ENCODE data around the gene TWIST2. TPM values are rescaled to one million over a fixed set of nuclear protein-coding genes. Genes with fewer than 3 reads are reported as not detected.

TWIST2 gene
- polyA plus RNA-seq, 1 donor from 2014 or later = not detected

DNA sequence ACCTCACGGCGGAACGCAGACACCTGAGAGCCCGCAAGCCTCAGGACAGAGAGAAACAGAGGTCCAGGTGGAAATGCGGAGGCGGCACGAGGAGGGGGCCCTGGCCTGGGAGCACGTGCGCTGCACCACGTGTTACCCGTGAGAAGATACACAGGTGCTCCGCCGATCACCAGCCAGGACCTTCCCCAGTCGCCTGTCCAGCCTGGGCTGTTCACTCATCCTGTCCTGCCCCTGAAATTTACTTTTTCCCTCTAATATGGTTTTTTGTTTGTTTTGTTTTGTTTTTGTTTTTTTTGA is 44.3 kb downstream of the TWIST2 start:
- no peak overlapping the region for H3K4me3 ChIP-seq (ENCODE audit: low read length)

DNA sequence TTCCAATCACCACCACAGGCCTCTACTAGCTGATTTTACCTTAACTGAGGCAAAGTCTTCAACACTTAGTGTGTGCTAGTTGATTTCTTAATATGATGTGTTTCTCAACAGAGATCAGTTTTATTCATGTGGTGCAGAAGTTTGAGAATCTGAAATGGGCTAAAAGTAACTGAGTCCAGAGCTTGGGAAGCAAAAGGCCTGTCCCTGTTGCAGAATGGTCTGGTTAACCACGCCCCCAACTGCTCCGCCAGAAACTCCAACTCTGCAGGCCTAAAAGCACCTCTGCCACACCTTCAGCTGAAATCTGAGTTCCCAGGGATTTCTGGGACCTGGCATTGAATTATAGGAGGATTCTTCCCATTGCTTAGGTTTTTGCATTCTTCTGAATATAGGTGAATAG is 44.9 kb downstream of the TWIST2 start:
- Histone ChIP-seq H3K36me3 (ENCODE audit: insufficient read depth, low read length) (no peaks in the 10 kb centered on the region), H4K20me1 (ENCODE audit: insufficient read depth) (no peaks in the 10 kb centered on the region), H3K9me3 (ENCODE audit: low read length) (no peaks in the 10 kb centered on the region), H3K4me3 (ENCODE audit: low read length) (no peak overlapping the region), H3K9ac (ENCODE audit: low read length) (no peak overlapping the region), H3K4me2 (ENCODE audit: low read length) (no peak overlapping the region), H3F3A (ENCODE audit: insufficient read depth, low read length, poor library complexity, severe bottlenecking) (no peaks in the 10 kb centered on the region), H3K27ac (ENCODE audit: low read length) (no peak overlapping the region), H3K9me2 (ENCODE audit: insufficient read depth, low read length) (no peaks in the 10 kb centered on the region), H2AFZ (ENCODE audit: low read depth, low read length) (no peak overlapping the region), H3K79me2 (replicated peaks; ENCODE audit: insufficient read depth, low read length) (no peaks in the 10 kb centered on the region), H3K27me3 (ENCODE audit: insufficient read depth, low read depth, low read length) (no peaks in the 10 kb centered on the region)
- TF ChIP-seq EP300 (conservative IDR thresholded peaks at IDR 0.05; ENCODE audit: poor library complexity, severe bottlenecking) (no peak), RAD21 (conservative IDR thresholded peaks at IDR 0.05) (no peak), TAF1 (IDR thresholded peaks at IDR 0.05; ENCODE audit: low read depth) (no peak), SMC3 (conservative IDR thresholded peaks at IDR 0.05; ENCODE audit: poor library complexity) (no peak)
- TF ChIP-seq, protein P1, sequence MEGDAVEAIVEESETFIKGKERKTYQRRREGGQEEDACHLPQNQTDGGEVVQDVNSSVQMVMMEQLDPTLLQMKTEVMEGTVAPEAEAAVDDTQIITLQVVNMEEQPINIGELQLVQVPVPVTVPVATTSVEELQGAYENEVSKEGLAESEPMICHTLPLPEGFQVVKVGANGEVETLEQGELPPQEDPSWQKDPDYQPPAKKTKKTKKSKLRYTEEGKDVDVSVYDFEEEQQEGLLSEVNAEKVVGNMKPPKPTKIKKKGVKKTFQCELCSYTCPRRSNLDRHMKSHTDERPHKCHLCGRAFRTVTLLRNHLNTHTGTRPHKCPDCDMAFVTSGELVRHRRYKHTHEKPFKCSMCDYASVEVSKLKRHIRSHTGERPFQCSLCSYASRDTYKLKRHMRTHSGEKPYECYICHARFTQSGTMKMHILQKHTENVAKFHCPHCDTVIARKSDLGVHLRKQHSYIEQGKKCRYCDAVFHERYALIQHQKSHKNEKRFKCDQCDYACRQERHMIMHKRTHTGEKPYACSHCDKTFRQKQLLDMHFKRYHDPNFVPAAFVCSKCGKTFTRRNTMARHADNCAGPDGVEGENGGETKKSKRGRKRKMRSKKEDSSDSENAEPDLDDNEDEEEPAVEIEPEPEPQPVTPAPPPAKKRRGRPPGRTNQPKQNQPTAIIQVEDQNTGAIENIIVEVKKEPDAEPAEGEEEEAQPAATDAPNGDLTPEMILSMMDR (IDR thresholded peaks at IDR 0.05; ENCODE audit: poor library complexity, severe bottlenecking) = no peak

More for the DNA sequence above, 44.3 kb downstream of the TWIST2 start:
- Histone ChIP-seq H4K20me1 (ENCODE audit: insufficient read depth) (no peaks in the 10 kb centered on the region), H3K9ac (ENCODE audit: low read length) (no peak overlapping the region), H3K9me3 (ENCODE audit: low read length) (no peaks in the 10 kb centered on the region), H3F3A (ENCODE audit: insufficient read depth, low read length, poor library complexity, severe bottlenecking) (no peaks in the 10 kb centered on the region), H3K79me2 (replicated peaks; ENCODE audit: insufficient read depth, low read length) (no peaks in the 10 kb centered on the region), H3K4me2 (ENCODE audit: low read length) (no peak overlapping the region), H3K27me3 (ENCODE audit: insufficient read depth, low read depth, low read length) (no peaks in the 10 kb centered on the region), H3K27ac (ENCODE audit: low read length) (no peak overlapping the region), H3K36me3 (ENCODE audit: insufficient read depth, low read length) (no peaks in the 10 kb centered on the region), H3K9me2 (ENCODE audit: insufficient read depth, low read length) (no peaks in the 10 kb centered on the region), H2AFZ (ENCODE audit: low read depth, low read length) (no peak overlapping the region)
- TF ChIP-seq POLR2AphosphoS5 (IDR thresholded peaks at IDR 0.05) (no peak), EZH2 (IDR thresholded peaks at IDR 0.05; ENCODE audit: borderline replicate concordance, insufficient read depth, low read length, poor library complexity, severe bottlenecking) (no peak), MXI1 (conservative IDR thresholded peaks at IDR 0.05; ENCODE audit: poor library complexity, severe bottlenecking) (no peak), SMC3 (conservative IDR thresholded peaks at IDR 0.05; ENCODE audit: poor library complexity) (no peak), RAD21 (conservative IDR thresholded peaks at IDR 0.05) (no peak), EP300 (conservative IDR thresholded peaks at IDR 0.05; ENCODE audit: poor library complexity, severe bottlenecking) (no peak), TAF1 (IDR thresholded peaks at IDR 0.05; ENCODE audit: low read depth) (no peak)
- TF ChIP-seq, protein P2, sequence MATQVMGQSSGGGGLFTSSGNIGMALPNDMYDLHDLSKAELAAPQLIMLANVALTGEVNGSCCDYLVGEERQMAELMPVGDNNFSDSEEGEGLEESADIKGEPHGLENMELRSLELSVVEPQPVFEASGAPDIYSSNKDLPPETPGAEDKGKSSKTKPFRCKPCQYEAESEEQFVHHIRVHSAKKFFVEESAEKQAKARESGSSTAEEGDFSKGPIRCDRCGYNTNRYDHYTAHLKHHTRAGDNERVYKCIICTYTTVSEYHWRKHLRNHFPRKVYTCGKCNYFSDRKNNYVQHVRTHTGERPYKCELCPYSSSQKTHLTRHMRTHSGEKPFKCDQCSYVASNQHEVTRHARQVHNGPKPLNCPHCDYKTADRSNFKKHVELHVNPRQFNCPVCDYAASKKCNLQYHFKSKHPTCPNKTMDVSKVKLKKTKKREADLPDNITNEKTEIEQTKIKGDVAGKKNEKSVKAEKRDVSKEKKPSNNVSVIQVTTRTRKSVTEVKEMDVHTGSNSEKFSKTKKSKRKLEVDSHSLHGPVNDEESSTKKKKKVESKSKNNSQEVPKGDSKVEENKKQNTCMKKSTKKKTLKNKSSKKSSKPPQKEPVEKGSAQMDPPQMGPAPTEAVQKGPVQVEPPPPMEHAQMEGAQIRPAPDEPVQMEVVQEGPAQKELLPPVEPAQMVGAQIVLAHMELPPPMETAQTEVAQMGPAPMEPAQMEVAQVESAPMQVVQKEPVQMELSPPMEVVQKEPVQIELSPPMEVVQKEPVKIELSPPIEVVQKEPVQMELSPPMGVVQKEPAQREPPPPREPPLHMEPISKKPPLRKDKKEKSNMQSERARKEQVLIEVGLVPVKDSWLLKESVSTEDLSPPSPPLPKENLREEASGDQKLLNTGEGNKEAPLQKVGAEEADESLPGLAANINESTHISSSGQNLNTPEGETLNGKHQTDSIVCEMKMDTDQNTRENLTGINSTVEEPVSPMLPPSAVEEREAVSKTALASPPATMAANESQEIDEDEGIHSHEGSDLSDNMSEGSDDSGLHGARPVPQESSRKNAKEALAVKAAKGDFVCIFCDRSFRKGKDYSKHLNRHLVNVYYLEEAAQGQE (IDR thresholded peaks at IDR 0.05; ENCODE audit: borderline replicate concordance) = no peak
- TF ChIP-seq, protein P1 (IDR thresholded peaks at IDR 0.05; ENCODE audit: poor library complexity, severe bottlenecking) = no peak

Data from neural cell (in vitro differentiated cells).